GM18909 (cell line): ENCODE results near the gene SEMA4D.

ENCODE experiments used
- ATAC-seq: cut with Tn5 transposase; IDR thresholded peaks from one replicate; pipeline ENCODE4 v1.9.1; 2021; ENCODE audit warnings: mild to moderate bottlenecking; ENCODE audit not compliant: unreplicated experiment, poor library complexity

SEMA4D gene

DNA sequence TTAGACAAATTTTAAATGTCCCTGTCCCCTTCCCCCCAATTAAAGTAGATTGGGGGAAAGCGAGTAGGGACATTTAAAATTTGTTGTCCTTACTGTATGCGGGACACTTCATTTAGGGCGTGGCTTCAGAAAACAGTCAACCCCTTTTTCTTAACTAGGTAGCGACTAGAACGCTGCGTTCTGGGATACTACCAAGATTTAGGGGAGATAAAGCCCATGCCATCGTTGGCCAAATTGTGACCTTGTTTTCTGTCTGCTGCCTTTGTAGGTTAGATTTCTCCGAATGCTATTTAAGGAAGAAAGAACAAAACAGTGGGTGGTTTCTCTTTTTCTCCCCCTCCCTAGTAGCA, 185.7 kb downstream of the SEMA4D start:
- no peak for ATAC-seq

DNA sequence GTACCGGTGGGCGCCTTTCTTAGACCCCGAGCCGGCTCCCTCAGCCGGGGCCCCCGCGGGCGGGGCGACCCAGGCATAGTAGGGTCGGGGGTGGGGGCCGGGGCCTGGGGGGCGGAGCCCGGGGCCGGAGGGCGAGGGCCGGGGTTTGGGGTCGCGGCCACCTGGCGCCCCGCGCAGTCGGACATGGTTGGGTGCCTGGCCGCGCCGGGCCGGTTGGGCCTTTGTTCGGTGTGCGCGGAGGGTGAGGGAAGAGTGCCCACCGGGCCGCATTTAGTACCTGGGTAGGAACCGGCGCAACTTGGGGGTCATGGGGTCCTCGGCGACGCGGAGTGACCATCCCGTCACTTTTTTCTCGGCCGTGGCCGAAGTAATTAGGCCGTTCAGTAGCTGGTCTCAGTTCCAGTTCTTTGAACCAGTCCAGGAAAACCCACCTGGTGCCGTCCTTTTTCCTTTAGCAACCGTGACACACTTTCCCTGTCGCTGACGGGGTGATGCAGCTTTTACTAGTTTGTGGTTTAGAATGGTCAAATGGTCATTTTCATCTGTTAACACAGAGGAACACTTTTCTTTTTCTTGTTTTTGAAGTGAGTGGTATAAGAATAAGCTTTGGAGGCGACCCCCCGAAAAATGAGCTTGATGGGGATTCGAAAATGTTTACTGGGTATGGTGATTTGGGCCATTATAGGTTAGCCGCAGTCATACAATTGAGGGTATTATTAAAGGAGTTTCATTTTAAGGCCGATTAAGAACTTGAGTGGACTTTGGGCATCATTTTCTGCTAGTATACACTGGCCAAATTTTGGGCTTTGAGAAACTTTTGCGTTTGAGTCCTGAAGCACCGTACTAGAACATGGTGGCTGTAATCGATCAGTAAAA, 186.3 kb downstream of the SEMA4D start:
- ATAC-seq: peak; percentile 1
